ENCODE data around the gene PRF1. TPM values are rescaled to one million over a fixed set of nuclear protein-coding genes. Genes with fewer than 3 reads are reported as not detected.

Gene PRF1
- total RNA-seq (not detected in 2 replicates), polyA plus RNA-seq (0.39 TPM in 1 of 2 replicates, not detected in the other)

- Histone ChIP-seq H3K4me2 (no peak within 1 kb of the TSS), H3K9me2 (replicated peaks; ENCODE audit: insufficient read depth) (no peaks in the 10 kb centered on the region), H4K20me1 (ENCODE audit: insufficient read depth, poor library complexity, severe bottlenecking) (no peaks in the 10 kb centered on the region), H2AFZ (no peak within 1 kb of the TSS), H3K36me3 (replicated peaks; ENCODE audit: insufficient read depth, low read depth) (no peaks in the 10 kb centered on the region), H3K79me2 (no peaks in the 10 kb centered on the region), H3K27ac (no peak within 1 kb of the TSS), H3K27me3 (no peaks in the 10 kb centered on the region), H3K9me3 (ENCODE audit: low read depth) (no peaks in the 10 kb centered on the region), H3K4me1 (ENCODE audit: insufficient read depth) (no peaks in the 10 kb centered on the region), H3K4me3 (no peak within 1 kb of the TSS)
- no peak for DNase-seq (ENCODE audit: low spot score)
- 95% methylated on average over 21 of the region's 21 CpGs for WGBS (ENCODE audit: low lambda C conversion rate, missing lambda C conversion rate)
- no peak for TF ChIP-seq CTCF (IDR thresholded peaks at IDR 0.05; ENCODE audit: poor library complexity)
- no peak for TF ChIP-seq EZH2 (IDR thresholded peaks at IDR 0.05; ENCODE audit: borderline replicate concordance)
- TF ChIP-seq EZH2phosphoT487 (IDR thresholded peaks at IDR 0.05; ENCODE audit: low read depth, severe bottlenecking, unreplicated experiment), result no peak
Observed at GRCh38 chr10:70602665-70603448, at the start of gene PRF1. PRF1 (minus strand) TSS chr10:70602741; CDS start chr10:70600902, 1,839 bp downstream.

GRCh38 chr10:70651661-70652060 lies 49.1 kb upstream of the PRF1 start:
- H3K9me2 ChIP-seq (replicated peaks; ENCODE audit: insufficient read depth), result no peaks in the 10 kb centered on the region
- no peak overlapping the region for H2AFZ ChIP-seq
- 94% methylated on average over 5 of the region's 5 CpGs for WGBS (ENCODE audit: low lambda C conversion rate, missing lambda C conversion rate)
- no peak overlapping the region for H3K4me3 ChIP-seq
- H3K9me3 ChIP-seq (ENCODE audit: low read depth), result no peaks in the 10 kb centered on the region
- no peaks in the 10 kb centered on the region for H3K4me1 ChIP-seq (ENCODE audit: insufficient read depth)
- DNase-seq (ENCODE audit: low spot score), result no peak
- no peak overlapping the region for H3K4me2 ChIP-seq
- H4K20me1 ChIP-seq (ENCODE audit: insufficient read depth, poor library complexity, severe bottlenecking), result no peaks in the 10 kb centered on the region
- H3K27me3 ChIP-seq, result no peaks in the 10 kb centered on the region
- H3K27ac ChIP-seq, result no peak overlapping the region
- H3K36me3 ChIP-seq (replicated peaks; ENCODE audit: insufficient read depth, low read depth), result no peaks in the 10 kb centered on the region
- TF ChIP-seq CTCF (IDR thresholded peaks at IDR 0.05; ENCODE audit: poor library complexity), result no peak
- TF ChIP-seq EZH2phosphoT487 (IDR thresholded peaks at IDR 0.05; ENCODE audit: low read depth, severe bottlenecking, unreplicated experiment), result no peak
- TF ChIP-seq EZH2 (IDR thresholded peaks at IDR 0.05; ENCODE audit: borderline replicate concordance), result no peak
- no peaks in the 10 kb centered on the region for H3K79me2 ChIP-seq

DNA sequence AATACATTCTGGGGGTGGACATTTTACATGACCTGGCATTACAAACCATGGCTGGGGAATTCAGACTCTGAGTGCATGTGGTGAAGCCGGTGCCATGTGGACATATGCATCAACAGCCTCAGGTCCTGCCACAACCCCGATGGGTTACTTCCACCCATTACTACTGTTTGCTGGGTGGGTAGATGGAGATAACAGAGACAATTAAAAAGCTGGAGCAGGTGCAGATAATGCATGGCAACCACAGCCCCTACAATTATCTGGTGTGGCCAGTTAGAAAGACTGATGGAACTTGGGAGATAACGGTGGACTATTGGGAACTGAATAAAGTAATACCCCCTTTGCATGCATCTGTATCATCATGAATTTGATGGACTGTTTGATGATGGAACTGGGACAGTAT lies 48.2 kb upstream of the PRF1 start:
- H3K27me3 ChIP-seq, result no peaks in the 10 kb centered on the region
- H3K4me3 ChIP-seq, result no peak overlapping the region
- WGBS (ENCODE audit: low lambda C conversion rate, missing lambda C conversion rate), result 98% methylated on average over 3 of the region's 3 CpGs
- H3K36me3 ChIP-seq (replicated peaks; ENCODE audit: insufficient read depth, low read depth), result no peaks in the 10 kb centered on the region
- no peaks in the 10 kb centered on the region for H4K20me1 ChIP-seq (ENCODE audit: insufficient read depth, poor library complexity, severe bottlenecking)
- H3K9me2 ChIP-seq (replicated peaks; ENCODE audit: insufficient read depth), result no peaks in the 10 kb centered on the region
- H3K27ac ChIP-seq, result no peak overlapping the region
- H3K79me2 ChIP-seq, result no peaks in the 10 kb centered on the region
- no peak for DNase-seq (ENCODE audit: low spot score)
- TF ChIP-seq EZH2 (IDR thresholded peaks at IDR 0.05; ENCODE audit: borderline replicate concordance), result no peak
- TF ChIP-seq CTCF (IDR thresholded peaks at IDR 0.05; ENCODE audit: poor library complexity), result no peak
- TF ChIP-seq EZH2phosphoT487 (IDR thresholded peaks at IDR 0.05; ENCODE audit: low read depth, severe bottlenecking, unreplicated experiment), result no peak
- H3K4me2 ChIP-seq, result no peak overlapping the region
- H3K4me1 ChIP-seq (ENCODE audit: insufficient read depth), result no peaks in the 10 kb centered on the region
- H3K9me3 ChIP-seq (ENCODE audit: low read depth), result no peaks in the 10 kb centered on the region
- H2AFZ ChIP-seq, result no peak overlapping the region

Data from hepatocyte (in vitro differentiated cells).